ENCODE measurements around the gene CDH23. TPM values are rescaled to one million over a fixed set of nuclear protein-coding genes. Genes with fewer than 3 reads are reported as not detected.

Gene CDH23
- total and polyA plus RNA-seq, 2 experiments from 2014 or later: 0.08 TPM; not detected in 1

- no peak overlapping the region for H2AFZ ChIP-seq
- no peak overlapping the region for H3K27ac ChIP-seq
- H3K4me1 ChIP-seq (ENCODE audit: insufficient read depth): no peaks in the 10 kb centered on the region
- no peaks in the 10 kb centered on the region for H3K36me3 ChIP-seq (ENCODE audit: low read depth)
- no peaks in the 10 kb centered on the region for H3K9me3 ChIP-seq (ENCODE audit: low read depth)
- H3K79me2 ChIP-seq (ENCODE audit: insufficient read depth): no peaks in the 10 kb centered on the region
- no peaks in the 10 kb centered on the region for H3K9me2 ChIP-seq (ENCODE audit: insufficient read depth)
- H4K20me1 ChIP-seq (ENCODE audit: insufficient read depth): no peaks in the 10 kb centered on the region
- in situ Hi-C loops (cut with MboI): no loop called here
- DNase-seq: no peak
- no peak overlapping the region for H3K4me2 ChIP-seq (ENCODE audit: unreplicated experiment)
- no peak overlapping the region for H3K9ac ChIP-seq
- no peaks in the 10 kb centered on the region for H3F3A ChIP-seq (ENCODE audit: insufficient read depth)
- WGBS, 2 experiments (ENCODE audit: low coverage in 1 of 2, low lambda C conversion rate in 2 of 2, missing lambda C conversion rate in 2 of 2): 63 to 67% methylated on average over 7 of the region's 7 CpGs
- no peak overlapping the region for H3K4me3 ChIP-seq
- H3K27me3 ChIP-seq (replicated peaks; ENCODE audit: insufficient read depth): peaks cover 78% of the 10 kb centered on the region
- no peak for TF ChIP-seq EZH2 (IDR thresholded peaks at IDR 0.05; ENCODE audit: insufficient read depth, poor library complexity, severe bottlenecking)
- TF ChIP-seq EZH2phosphoT487 (IDR thresholded peaks at IDR 0.05; ENCODE audit: insufficient read depth, low read depth): no peak
Observed at GRCh38 chr10:71402005-71402404, 5.3 kb downstream of the CDH23 start.

GRCh38 chr10:71404503-71405295 lies 8.0 kb downstream of the CDH23 start:
- Histone ChIP-seq H3K36me3 (ENCODE audit: low read depth) (no peaks in the 10 kb centered on the region), H3K9ac (no peak overlapping the region), H3K4me3 (no peak overlapping the region), H3K27me3 (replicated peaks; ENCODE audit: insufficient read depth) (peaks cover 65% of the 10 kb centered on the region), H3K9me2 (ENCODE audit: insufficient read depth) (no peaks in the 10 kb centered on the region), H3K9me3 (ENCODE audit: low read depth) (no peaks in the 10 kb centered on the region), H4K20me1 (ENCODE audit: insufficient read depth) (no peaks in the 10 kb centered on the region), H3F3A (ENCODE audit: insufficient read depth) (no peaks in the 10 kb centered on the region), H3K27ac (no peak overlapping the region), H3K4me2 (ENCODE audit: unreplicated experiment) (no peak overlapping the region), H2AFZ (no peak overlapping the region), H3K4me1 (ENCODE audit: insufficient read depth) (no peaks in the 10 kb centered on the region), H3K79me2 (ENCODE audit: insufficient read depth) (no peaks in the 10 kb centered on the region)
- no peak for TF ChIP-seq EZH2phosphoT487 (IDR thresholded peaks at IDR 0.05; ENCODE audit: insufficient read depth, low read depth)
- TF ChIP-seq EZH2 (IDR thresholded peaks at IDR 0.05; ENCODE audit: insufficient read depth, poor library complexity, severe bottlenecking): no peak
- in situ Hi-C loops (cut with MboI): no loop called here
- DNase-seq: no peak
- 52 to 58% methylated on average over 13 of the region's 13 CpGs for WGBS, 2 experiments (ENCODE audit: low coverage in 1 of 2, low lambda C conversion rate in 2 of 2, missing lambda C conversion rate in 2 of 2)

- Histone ChIP-seq H4K20me1 (ENCODE audit: insufficient read depth) (no peaks in the 10 kb centered on the region), H3F3A (ENCODE audit: insufficient read depth) (no peaks in the 10 kb centered on the region), H3K27me3 (replicated peaks; ENCODE audit: insufficient read depth) (peaks cover 45% of the 10 kb centered on the region), H3K27ac (no peak overlapping the region), H3K4me3 (no peak overlapping the region), H3K36me3 (ENCODE audit: low read depth) (no peaks in the 10 kb centered on the region), H3K4me1 (ENCODE audit: insufficient read depth) (no peaks in the 10 kb centered on the region), H2AFZ (no peak overlapping the region), H3K4me2 (ENCODE audit: unreplicated experiment) (no peak overlapping the region), H3K9me3 (ENCODE audit: low read depth) (no peaks in the 10 kb centered on the region), H3K9ac (no peak overlapping the region), H3K79me2 (ENCODE audit: insufficient read depth) (no peaks in the 10 kb centered on the region), H3K9me2 (ENCODE audit: insufficient read depth) (no peaks in the 10 kb centered on the region)
- TF ChIP-seq EZH2 (IDR thresholded peaks at IDR 0.05; ENCODE audit: insufficient read depth, poor library complexity, severe bottlenecking): no peak
- WGBS, 2 experiments (ENCODE audit: low coverage in 1 of 2, low lambda C conversion rate in 2 of 2, missing lambda C conversion rate in 2 of 2): 79 to 86% methylated on average over 3 of the region's 3 CpGs
- DNase-seq: no peak
- in situ Hi-C loops (cut with MboI): no loop called here
Observed at GRCh38 chr10:71406878-71407277, 10.2 kb downstream of the CDH23 start.

GRCh38 chr10:71408436-71409225 lies 11.9 kb downstream of the CDH23 start:
- no peaks in the 10 kb centered on the region for H3K36me3 ChIP-seq (ENCODE audit: low read depth)
- no peaks in the 10 kb centered on the region for H3K79me2 ChIP-seq (ENCODE audit: insufficient read depth)
- WGBS, 2 experiments (ENCODE audit: low coverage in 1 of 2, low lambda C conversion rate in 2 of 2, missing lambda C conversion rate in 2 of 2): 32 to 34% methylated on average over 9 of the region's 9 CpGs

More at GRCh38 chr10:71408436-71409225, 11.9 kb downstream of the CDH23 start:
- Histone ChIP-seq H3K4me1 (ENCODE audit: insufficient read depth) (no peaks in the 10 kb centered on the region), H2AFZ (no peak overlapping the region), H4K20me1 (ENCODE audit: insufficient read depth) (no peaks in the 10 kb centered on the region), H3F3A (ENCODE audit: insufficient read depth) (no peaks in the 10 kb centered on the region), H3K4me3 (no peak overlapping the region), H3K27ac (no peak overlapping the region), H3K4me2 (ENCODE audit: unreplicated experiment) (no peak overlapping the region), H3K9ac (no peak overlapping the region), H3K27me3 (replicated peaks; ENCODE audit: insufficient read depth) (peaks cover 39% of the 10 kb centered on the region), H3K9me2 (ENCODE audit: insufficient read depth) (no peaks in the 10 kb centered on the region), H3K9me3 (ENCODE audit: low read depth) (no peaks in the 10 kb centered on the region)
- TF ChIP-seq EZH2 (IDR thresholded peaks at IDR 0.05; ENCODE audit: insufficient read depth, poor library complexity, severe bottlenecking) (no peak), EZH2phosphoT487 (IDR thresholded peaks at IDR 0.05; ENCODE audit: insufficient read depth, low read depth) (no peak)
- in situ Hi-C loops (cut with MboI): no loop called here
- no peak for DNase-seq

All from GM23248 (cell line).